HCT116 (cell line): Measurements from ENCODE around the gene P2RX5. TPM values are rescaled to one million over a fixed set of nuclear protein-coding genes. Genes with fewer than 3 reads are reported as not detected.

ENCODE experiments used
- ATAC-seq: fragments of 200-7000 bp; cut with Tn5 transposase; 2 replicates; pipeline ENCODE4 v1.9.1; 2020; ENCODE audit warnings: mild to moderate bottlenecking, moderate library complexity
- BruUV-seq: library from RNA; stranded (reverse); fragments of 400-500 nt; replicated peaks from 2 replicates; lab custom pipeline; 2021; lab: Mats Ljungman, UMichigan
- CTCF ChIA-PET: fragments of 300-600 bp; sonication (Branson Sonifier 250); formaldehyde crosslinking; loops from one replicate; lab custom pipeline; 2021; ENCODE audit warnings: antibody characterized with exemption; lab: Charles Lee
- POLR2A ChIA-PET: fragments of 300-600, 350-600 bp; sonication (Branson Sonifier 250); formaldehyde crosslinking; loops from one replicate; lab custom pipeline; 2021; ENCODE audit warnings: antibody characterized with exemption; lab: Charles Lee
- RAD21 ChIA-PET, 2 experiments: fragments of 300-600 bp; sonication (Branson Sonifier 250); formaldehyde crosslinking; loops; one replicate each; lab custom pipeline; 2023; ENCODE audit warnings: low total read pairs in 2 of 2; ENCODE audit not compliant: uncharacterized antibody in 2 of 2, unreplicated experiment in 2 of 2, low non-redundant PET in 1 of 2; lab: Charles Lee
- DNase-seq: peaks from one replicate; pipeline ENCODE4 v3.0.0-alpha.2; 2010; ENCODE audit warnings: low read depth, low spot score
- H2AFZ ChIP-seq: fragments of 200-600 bp; shearing (Covaris generic), sonication (generic); 2 replicates; pipeline ENCODE4 v1.6.1; 2017; ENCODE audit warnings: low read depth, mixed run types, mixed read lengths, antibody characterized with exemption, low read length; ENCODE audit not compliant: poor library complexity, severe bottlenecking
- H3K27ac ChIP-seq: 2 replicates; pipeline ENCODE4 v1.5.1; 2012; ENCODE audit warnings: low read depth, low read length
- H3K27me3 ChIP-seq: fragments of 200-600 bp; sonication (generic); 2 replicates; pipeline ENCODE4 v1.6.1; 2016; ENCODE audit warnings: mixed run types, low read length, mixed read lengths; ENCODE audit not compliant: insufficient read depth
- H3K36me3 ChIP-seq, 2 experiments: fragments of 200-500 bp in 1 of 2; fragments of 200-600 bp in 1 of 2; sonication (Bioruptor generic) in 1 of 2; sonication (generic) in 1 of 2; 2 replicates each; pipeline versions ENCODE4 v1.5.1 to v1.6.1; 2014 to 2016; ENCODE audit warnings: low read length in 2 of 2, inconsistent platforms in 1 of 2, mixed read lengths in 1 of 2, mixed run types in 1 of 2; ENCODE audit not compliant: insufficient read depth in 2 of 2, control insufficient read depth in 1 of 2
- H3K4me1 ChIP-seq, 2 experiments: fragments of 200-600 bp in 1 of 2; sonication (generic) in 1 of 2; 2 replicates each; pipeline versions ENCODE4 v1.5.1 to v1.6.1; 2012 to 2017; ENCODE audit warnings: low read length in 2 of 2, inconsistent platforms in 1 of 2, mild to moderate bottlenecking in 1 of 2, mixed read lengths in 1 of 2, mixed run types in 1 of 2, moderate library complexity in 1 of 2; ENCODE audit not compliant: insufficient read depth in 2 of 2, control insufficient read depth in 1 of 2
- H3K4me2 ChIP-seq: fragments of 200-600 bp; sonication (generic); 2 replicates; pipeline ENCODE4 v1.6.1; 2017; ENCODE audit warnings: mixed run types, low read length, mixed read lengths
- H3K4me3 ChIP-seq, 2 experiments: fragments of 200-600 bp in 1 of 2; sonication (generic) in 1 of 2; replicated peaks in 1 of 2; 2 replicates each; pipeline ENCODE4 v1.5.1; 2011 to 2016; ENCODE audit warnings: low read length in 2 of 2, control low read depth in 1 of 2, low read depth in 1 of 2, mild to moderate bottlenecking in 1 of 2, mixed read lengths in 1 of 2, mixed run types in 1 of 2
- H3K79me2 ChIP-seq: fragments of 200-600 bp; sonication (generic); 2 replicates; pipeline ENCODE4 v1.6.1; 2017; ENCODE audit warnings: mild to moderate bottlenecking, mixed run types, low read length, moderate library complexity, mixed read lengths; ENCODE audit not compliant: insufficient read depth
- H3K9ac ChIP-seq: fragments of 200-600 bp; sonication (generic); 2 replicates; pipeline ENCODE4 v1.6.1; 2016; ENCODE audit warnings: low read length, mixed read lengths
- H3K9me2 ChIP-seq: fragments of 200-600 bp; sonication (generic), shearing (Covaris generic); 2 replicates; pipeline ENCODE4 v1.6.1; 2017; ENCODE audit warnings: mixed run types, mild to moderate bottlenecking, moderate library complexity; ENCODE audit not compliant: insufficient read depth
- H3K9me3 ChIP-seq, 2 experiments: fragments of 200-500 bp in 1 of 2; fragments of 200-600 bp in 1 of 2; sonication (Bioruptor generic) in 1 of 2; sonication (generic) in 1 of 2; 2 replicates each; pipeline ENCODE4 v1.6.1; 2014 to 2017; ENCODE audit warnings: low read length in 2 of 2, mixed read lengths in 2 of 2, inconsistent platforms in 1 of 2, low read depth in 1 of 2, mild to moderate bottlenecking in 1 of 2, mixed run types in 1 of 2, moderate library complexity in 1 of 2; ENCODE audit not compliant: control insufficient read depth in 1 of 2, insufficient read depth in 1 of 2
- H4K20me1 ChIP-seq: fragments of 200-600 bp; sonication (generic), shearing (Covaris generic); 2 replicates; pipeline ENCODE4 v1.6.1; 2017; ENCODE audit warnings: mixed run types, mild to moderate bottlenecking, moderate library complexity; ENCODE audit not compliant: insufficient read depth
- EGR1 ChIP-seq: IDR thresholded peaks from 2 replicates; pipeline ENCODE4 v1.6.1; 2012; ENCODE audit warnings: low read depth
- ELF1 ChIP-seq: IDR thresholded peaks from 2 replicates; pipeline ENCODE4 v1.6.1; 2012; ENCODE audit warnings: low read depth, borderline replicate concordance
- POLR2A ChIP-seq: IDR thresholded peaks from 2 replicates; pipeline ENCODE4 v1.7.0; 2011; ENCODE audit warnings: borderline replicate concordance; ENCODE audit not compliant: insufficient read depth, insufficient read length; ENCODE audit errors: extremely low read depth
- POLR2AphosphoS5 ChIP-seq: IDR thresholded peaks from 2 replicates; pipeline ENCODE4 v1.6.1; 2011; ENCODE audit warnings: mild to moderate bottlenecking, low read depth, low read length, moderate library complexity
- RAD21 ChIP-seq: IDR thresholded peaks from 2 replicates; pipeline ENCODE4 v1.6.1; 2012; ENCODE audit warnings: low read depth, mild to moderate bottlenecking
- SIN3A ChIP-seq: IDR thresholded peaks from 2 replicates; pipeline ENCODE4 v1.6.1; 2012; ENCODE audit warnings: low read depth
- SP1 ChIP-seq: IDR thresholded peaks from 2 replicates; pipeline ENCODE4 v1.6.1; 2012; ENCODE audit warnings: low read depth
- TCF7L2 ChIP-seq: IDR thresholded peaks from 2 replicates; pipeline ENCODE4 v1.7.0; 2011; ENCODE audit warnings: borderline replicate concordance, inconsistent platforms; ENCODE audit not compliant: insufficient read depth, insufficient read length; ENCODE audit errors: extremely low read depth
- YY1 ChIP-seq: IDR thresholded peaks from 2 replicates; pipeline ENCODE4 v1.6.1; 2011; ENCODE audit warnings: low read length, low read depth, moderate library complexity, mild to moderate bottlenecking; ENCODE audit not compliant: insufficient replicate concordance; ENCODE audit errors: extremely low read depth
- intact Hi-C: fragments of 100-400 bp; cut with micrococcal nuclease; formaldehyde crosslinking; loops from 2 replicates; pipeline ENCODE4 v1.10.0; 2022
- total RNA-seq: library from RNA; stranded (reverse); gene quantifications from one replicate; pipeline ENCODE4 v1.2.1, GENCODE V29; 2021; ENCODE audit not compliant: unreplicated experiment
- TF ChIP-seq, protein P1 (sequence below): IDR thresholded peaks from 2 replicates; pipeline ENCODE4 v1.6.1; 2011; ENCODE audit warnings: mild to moderate bottlenecking, low read length, moderate library complexity; ENCODE audit not compliant: insufficient replicate concordance; ENCODE audit errors: extremely low read depth
- TF ChIP-seq, protein P2 (sequence below): IDR thresholded peaks from 2 replicates; pipeline ENCODE4 v1.6.1; 2012
- TF ChIP-seq, protein P3 (sequence below): IDR thresholded peaks from 2 replicates; pipeline ENCODE4 v1.6.1; 2012

P2RX5 gene
- total RNA-seq, 1 experiment from 2014 or later: 9.0 TPM

DNA sequence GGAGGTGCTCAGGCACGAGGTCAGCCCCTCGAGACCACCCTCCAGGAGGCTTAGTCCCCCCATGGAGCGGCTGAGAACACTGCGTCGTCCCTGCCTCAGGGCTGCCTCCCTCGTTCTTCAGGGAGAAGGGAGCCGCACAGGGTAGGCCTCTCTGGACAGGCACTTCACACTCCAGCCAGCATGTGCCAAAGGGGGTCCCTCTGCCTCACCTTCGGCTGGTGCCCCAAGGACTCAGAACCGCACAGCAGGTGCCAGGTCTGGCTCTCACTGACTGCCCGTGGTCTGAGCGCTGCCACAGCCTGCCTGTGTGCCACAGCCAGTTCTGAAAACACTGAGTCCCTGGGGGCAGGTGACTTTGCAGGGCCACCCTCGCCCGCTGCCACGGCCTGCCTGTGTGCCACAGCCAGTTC is 7.1 kb downstream of the P2RX5 start:
- Histone ChIP-seq H3K36me3 (no peaks in the 10 kb centered on the region), H4K20me1 (no peaks in the 10 kb centered on the region), H3K4me3 (no peak overlapping the region), H2AFZ (no peak overlapping the region), H3K4me1 (no peaks in the 10 kb centered on the region; a peak in 1 of 4 replicates), H3K9me2 (no peaks in the 10 kb centered on the region), H3K9ac (no peak overlapping the region), H3K9me3 (no peaks in the 10 kb centered on the region), H3K4me2 (no peak overlapping the region), H3K27me3 (no peaks in the 10 kb centered on the region), H3K27ac (no peak overlapping the region), H3K79me2 (no peaks in the 10 kb centered on the region)
- intact Hi-C loops: no loop called here
- ATAC-seq: no peak
- no peak for DNase-seq
- POLR2A ChIA-PET: no interaction called here
- BruUV-seq: no TSS peak
- CTCF ChIA-PET: no interaction called here
- TF ChIP-seq, protein P1, sequence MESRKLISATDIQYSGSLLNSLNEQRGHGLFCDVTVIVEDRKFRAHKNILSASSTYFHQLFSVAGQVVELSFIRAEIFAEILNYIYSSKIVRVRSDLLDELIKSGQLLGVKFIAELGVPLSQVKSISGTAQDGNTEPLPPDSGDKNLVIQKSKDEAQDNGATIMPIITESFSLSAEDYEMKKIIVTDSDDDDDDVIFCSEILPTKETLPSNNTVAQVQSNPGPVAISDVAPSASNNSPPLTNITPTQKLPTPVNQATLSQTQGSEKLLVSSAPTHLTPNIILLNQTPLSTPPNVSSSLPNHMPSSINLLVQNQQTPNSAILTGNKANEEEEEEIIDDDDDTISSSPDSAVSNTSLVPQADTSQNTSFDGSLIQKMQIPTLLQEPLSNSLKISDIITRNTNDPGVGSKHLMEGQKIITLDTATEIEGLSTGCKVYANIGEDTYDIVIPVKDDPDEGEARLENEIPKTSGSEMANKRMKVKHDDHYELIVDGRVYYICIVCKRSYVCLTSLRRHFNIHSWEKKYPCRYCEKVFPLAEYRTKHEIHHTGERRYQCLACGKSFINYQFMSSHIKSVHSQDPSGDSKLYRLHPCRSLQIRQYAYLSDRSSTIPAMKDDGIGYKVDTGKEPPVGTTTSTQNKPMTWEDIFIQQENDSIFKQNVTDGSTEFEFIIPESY: no peak
- no peak for TF ChIP-seq EGR1
- no peak for TF ChIP-seq POLR2A
- no peak for TF ChIP-seq SIN3A
- TF ChIP-seq TCF7L2: no peak
- TF ChIP-seq YY1: no peak
- TF ChIP-seq POLR2AphosphoS5: no peak
- no peak for TF ChIP-seq ELF1
- no peak for TF ChIP-seq SP1
- TF ChIP-seq, protein P2, sequence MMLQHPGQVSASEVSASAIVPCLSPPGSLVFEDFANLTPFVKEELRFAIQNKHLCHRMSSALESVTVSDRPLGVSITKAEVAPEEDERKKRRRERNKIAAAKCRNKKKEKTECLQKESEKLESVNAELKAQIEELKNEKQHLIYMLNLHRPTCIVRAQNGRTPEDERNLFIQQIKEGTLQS: no peak
- TF ChIP-seq RAD21: no peak
- TF ChIP-seq, protein P3, sequence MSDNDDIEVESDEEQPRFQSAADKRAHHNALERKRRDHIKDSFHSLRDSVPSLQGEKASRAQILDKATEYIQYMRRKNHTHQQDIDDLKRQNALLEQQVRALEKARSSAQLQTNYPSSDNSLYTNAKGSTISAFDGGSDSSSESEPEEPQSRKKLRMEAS: no peak
- RAD21 ChIA-PET: no interaction called here
